ENCODE results near the gene PKDREJ.
"Not testable (repeated sequence)": the region's sequence is repeated elsewhere in the genome, so short reads cannot be mapped to it uniquely, and the experiment has no call there.

DNA sequence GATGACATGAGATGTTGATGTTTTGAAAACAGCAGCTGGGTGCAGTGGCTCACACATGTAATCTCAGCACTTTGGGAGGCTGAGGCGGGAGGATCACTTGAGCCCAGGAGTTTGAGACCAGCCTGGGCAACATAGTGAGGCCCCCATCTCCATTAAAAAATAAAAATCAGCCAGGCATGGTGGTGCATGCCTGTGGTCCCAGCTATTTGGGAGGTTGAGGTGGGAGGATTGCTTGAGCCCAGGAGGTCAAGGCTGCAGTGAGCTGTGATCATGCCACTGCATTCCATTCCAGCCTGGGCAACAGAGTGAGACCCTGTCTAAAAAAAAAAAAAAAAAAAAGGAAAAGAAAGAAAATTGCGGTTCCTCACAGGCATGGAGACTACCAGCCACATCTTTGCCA is 49.7 kb upstream of the PKDREJ start:
- TF ChIP-seq, protein P1, sequence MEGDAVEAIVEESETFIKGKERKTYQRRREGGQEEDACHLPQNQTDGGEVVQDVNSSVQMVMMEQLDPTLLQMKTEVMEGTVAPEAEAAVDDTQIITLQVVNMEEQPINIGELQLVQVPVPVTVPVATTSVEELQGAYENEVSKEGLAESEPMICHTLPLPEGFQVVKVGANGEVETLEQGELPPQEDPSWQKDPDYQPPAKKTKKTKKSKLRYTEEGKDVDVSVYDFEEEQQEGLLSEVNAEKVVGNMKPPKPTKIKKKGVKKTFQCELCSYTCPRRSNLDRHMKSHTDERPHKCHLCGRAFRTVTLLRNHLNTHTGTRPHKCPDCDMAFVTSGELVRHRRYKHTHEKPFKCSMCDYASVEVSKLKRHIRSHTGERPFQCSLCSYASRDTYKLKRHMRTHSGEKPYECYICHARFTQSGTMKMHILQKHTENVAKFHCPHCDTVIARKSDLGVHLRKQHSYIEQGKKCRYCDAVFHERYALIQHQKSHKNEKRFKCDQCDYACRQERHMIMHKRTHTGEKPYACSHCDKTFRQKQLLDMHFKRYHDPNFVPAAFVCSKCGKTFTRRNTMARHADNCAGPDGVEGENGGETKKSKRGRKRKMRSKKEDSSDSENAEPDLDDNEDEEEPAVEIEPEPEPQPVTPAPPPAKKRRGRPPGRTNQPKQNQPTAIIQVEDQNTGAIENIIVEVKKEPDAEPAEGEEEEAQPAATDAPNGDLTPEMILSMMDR (IDR thresholded peaks at IDR 0.05), result not testable (repeated sequence)
- TF ChIP-seq POLR2A, POLR2AphosphoS5, EP300 (IDR thresholded peaks at IDR 0.05): not testable (repeated sequence)
